ENCODE data around the gene PRIMA1. TPM values are rescaled to one million over a fixed set of nuclear protein-coding genes. Genes with fewer than 3 reads are reported as not detected.

The PRIMA1 gene
- total RNA-seq, 2 experiments from 2014 or later = not detected

DNA sequence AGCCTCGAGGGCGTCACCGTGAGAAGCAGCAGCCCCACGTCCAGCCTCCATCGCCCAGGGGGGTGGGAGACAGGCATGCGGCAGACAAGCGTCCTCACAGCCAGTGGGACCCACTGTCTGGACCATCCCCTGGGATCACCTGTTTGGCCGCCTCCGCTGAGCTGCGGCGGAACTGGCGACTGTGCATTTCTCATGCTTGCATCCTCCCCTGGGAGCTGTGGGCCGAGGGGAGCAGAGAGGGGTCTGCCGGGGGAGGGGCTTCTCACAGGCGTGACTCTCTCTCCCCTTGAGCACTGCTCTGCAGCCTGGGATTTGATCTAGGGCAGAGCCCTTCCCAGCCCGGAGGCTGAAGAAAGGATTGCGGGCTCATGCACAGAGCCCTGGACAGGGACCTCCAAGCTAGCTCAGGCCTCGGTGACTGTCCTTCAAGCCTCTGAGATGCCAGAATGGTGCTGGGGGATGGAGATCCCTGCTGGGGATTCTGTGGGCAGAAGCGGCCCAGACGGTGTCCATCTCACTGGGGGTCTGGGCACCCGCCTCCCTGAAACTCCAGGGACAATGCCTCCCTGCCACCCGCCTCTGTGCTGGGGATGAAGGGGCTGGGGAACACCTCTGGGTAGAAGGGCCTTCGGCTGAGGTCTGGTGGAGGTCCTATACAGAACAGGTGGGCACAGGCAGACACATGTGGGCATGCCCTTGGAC is 61.1 kb downstream of the PRIMA1 start:
- no peaks in the 10 kb centered on the region for H3K36me3 Mint-ChIP-seq

DNA sequence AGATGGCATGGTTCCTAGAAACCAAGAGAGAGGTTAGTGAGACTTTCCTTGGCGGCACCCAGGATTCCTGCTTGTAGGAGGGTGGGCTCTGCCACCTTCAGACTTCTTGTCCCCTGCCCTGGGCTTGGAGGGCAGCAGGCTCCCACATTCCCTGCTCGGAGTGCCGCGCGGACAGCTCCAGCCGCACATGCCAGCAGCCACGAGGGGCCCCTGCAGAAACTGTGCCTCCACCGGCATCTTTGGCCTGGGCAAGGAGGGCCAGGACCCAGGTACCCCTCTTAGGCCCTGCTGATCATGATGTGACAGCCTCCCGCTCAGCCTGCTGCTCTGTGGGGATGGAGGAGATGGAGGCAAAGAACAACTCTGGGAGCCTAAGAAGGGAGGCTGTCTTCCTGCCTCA is 62.3 kb downstream of the PRIMA1 start:
- H3K36me3 Mint-ChIP-seq = no peaks in the 10 kb centered on the region
- ATAC-seq (ENCODE audit: low read depth) (no peak), DNase-seq (no peak)
- H3K27ac Mint-ChIP-seq = no peak overlapping the region
- no peaks in the 10 kb centered on the region for H3K9me3 Mint-ChIP-seq
- H3K4me1 Mint-ChIP-seq = no peaks in the 10 kb centered on the region
- H3K27me3 Mint-ChIP-seq = no peaks in the 10 kb centered on the region
- no peak overlapping the region for H3K4me3 Mint-ChIP-seq
- POLR2A ChIA-PET = no interaction called here

More for the DNA sequence above, 61.1 kb downstream of the PRIMA1 start:
- no peak overlapping the region for H3K27ac Mint-ChIP-seq
- H3K4me3 Mint-ChIP-seq = no peak overlapping the region
- no peaks in the 10 kb centered on the region for H3K27me3 Mint-ChIP-seq
- DNase-seq (no peak), ATAC-seq (ENCODE audit: low read depth) (no peak)
- H3K9me3 Mint-ChIP-seq = no peaks in the 10 kb centered on the region
- no peaks in the 10 kb centered on the region for H3K4me1 Mint-ChIP-seq
- POLR2A ChIA-PET = no interaction called here

DNA sequence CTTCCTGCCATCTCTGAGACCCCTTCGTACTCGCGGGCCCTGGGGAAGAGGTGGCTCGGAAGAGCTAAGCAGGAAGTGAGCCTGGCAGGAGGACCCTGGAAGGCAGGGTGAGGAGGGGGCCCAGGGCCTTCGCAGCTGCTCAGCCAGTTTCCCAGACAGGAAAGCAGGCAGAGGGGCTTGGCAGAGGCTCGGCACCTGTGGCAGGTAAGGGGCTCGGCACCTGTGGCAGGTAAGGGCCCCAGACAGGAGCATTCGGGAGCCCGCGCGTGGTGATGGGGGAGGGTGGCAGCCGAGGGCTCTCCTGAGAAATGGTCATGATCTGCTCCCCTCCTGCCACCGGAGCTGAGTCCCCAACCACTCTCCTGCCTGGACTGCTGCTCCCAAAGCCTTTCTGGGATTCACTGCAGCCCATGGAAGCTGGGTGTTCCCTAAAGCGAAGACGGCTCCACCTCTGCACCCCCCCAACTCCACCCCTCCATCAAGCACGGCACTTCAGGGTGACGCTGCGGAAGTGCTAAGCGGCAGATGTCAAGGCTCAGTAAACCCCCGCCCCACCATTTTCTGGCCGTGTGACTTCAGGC is 63.2 kb downstream of the PRIMA1 start:
- no peak for DNase-seq
- H3K9me3 Mint-ChIP-seq = no peaks in the 10 kb centered on the region
- H3K27me3 Mint-ChIP-seq = no peaks in the 10 kb centered on the region
- H3K36me3 Mint-ChIP-seq = no peaks in the 10 kb centered on the region
- POLR2A ChIA-PET = no interaction called here
- no peak for ATAC-seq (ENCODE audit: low read depth)
- H3K4me1 Mint-ChIP-seq = no peaks in the 10 kb centered on the region
- no peak overlapping the region for H3K27ac Mint-ChIP-seq
- no peak overlapping the region for H3K4me3 Mint-ChIP-seq

DNA sequence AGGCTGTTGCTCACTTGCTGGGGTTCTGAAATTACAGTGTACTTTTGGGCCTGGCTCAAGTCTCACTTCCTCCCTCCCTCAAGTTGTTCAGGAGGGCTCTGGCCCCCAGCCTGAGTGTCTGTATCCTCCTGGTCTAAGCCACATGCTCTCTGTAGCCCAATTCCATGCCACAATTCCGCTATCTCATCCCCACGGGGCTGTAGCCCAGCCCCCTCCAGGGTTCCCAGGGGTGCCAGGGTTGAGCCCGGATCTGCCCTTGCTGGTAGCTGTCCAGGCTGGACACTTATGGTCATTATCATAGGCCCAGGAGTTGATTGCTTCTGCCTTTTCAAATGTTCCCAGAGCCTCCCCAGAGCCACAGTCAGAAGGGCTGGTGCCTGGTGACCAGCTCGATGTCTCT is 65.3 kb downstream of the PRIMA1 start:
- no peak for DNase-seq
- no peak for ATAC-seq (ENCODE audit: low read depth)
- Mint-ChIP-seq H3K36me3 (no peaks in the 10 kb centered on the region), H3K9me3 (no peaks in the 10 kb centered on the region), H3K27ac (no peak overlapping the region), H3K4me1 (no peaks in the 10 kb centered on the region), H3K4me3 (no peak overlapping the region), H3K27me3 (no peaks in the 10 kb centered on the region)
- POLR2A ChIA-PET = no interaction called here

DNA sequence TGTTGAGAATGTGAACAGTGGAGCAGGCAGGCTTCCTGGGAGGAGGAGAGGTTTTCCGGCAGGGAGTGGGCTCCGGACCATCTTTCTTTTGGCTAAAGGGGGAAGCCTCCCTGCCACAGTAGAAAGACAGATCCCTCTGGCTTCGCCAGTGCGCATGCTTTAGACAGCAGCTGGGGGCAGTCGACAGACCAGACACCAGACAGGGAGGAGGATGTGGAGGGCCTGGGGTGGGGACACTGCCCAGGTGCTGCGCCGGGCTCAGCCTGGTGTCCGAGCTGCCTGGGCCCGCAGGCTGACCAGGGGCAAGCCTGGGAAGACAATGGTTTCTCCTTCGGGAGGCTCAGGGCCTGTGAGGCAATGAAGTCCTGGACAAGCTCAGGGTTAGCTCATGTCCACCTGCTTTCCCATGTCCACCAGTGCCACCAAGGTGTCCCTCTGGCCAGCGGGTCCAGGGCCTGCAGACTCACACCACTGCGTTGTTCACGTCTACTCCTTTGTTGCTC is 67.3 kb downstream of the PRIMA1 start:
- POLR2A ChIA-PET = no interaction called here
- ATAC-seq (ENCODE audit: low read depth) = no peak
- no peak overlapping the region for H3K27ac Mint-ChIP-seq
- no peaks in the 10 kb centered on the region for H3K36me3 Mint-ChIP-seq
- DNase-seq = no peak
- H3K9me3 Mint-ChIP-seq = no peaks in the 10 kb centered on the region
- H3K4me1 Mint-ChIP-seq = no peaks in the 10 kb centered on the region
- H3K27me3 Mint-ChIP-seq = no peaks in the 10 kb centered on the region
- H3K4me3 Mint-ChIP-seq = no peak overlapping the region

DNA sequence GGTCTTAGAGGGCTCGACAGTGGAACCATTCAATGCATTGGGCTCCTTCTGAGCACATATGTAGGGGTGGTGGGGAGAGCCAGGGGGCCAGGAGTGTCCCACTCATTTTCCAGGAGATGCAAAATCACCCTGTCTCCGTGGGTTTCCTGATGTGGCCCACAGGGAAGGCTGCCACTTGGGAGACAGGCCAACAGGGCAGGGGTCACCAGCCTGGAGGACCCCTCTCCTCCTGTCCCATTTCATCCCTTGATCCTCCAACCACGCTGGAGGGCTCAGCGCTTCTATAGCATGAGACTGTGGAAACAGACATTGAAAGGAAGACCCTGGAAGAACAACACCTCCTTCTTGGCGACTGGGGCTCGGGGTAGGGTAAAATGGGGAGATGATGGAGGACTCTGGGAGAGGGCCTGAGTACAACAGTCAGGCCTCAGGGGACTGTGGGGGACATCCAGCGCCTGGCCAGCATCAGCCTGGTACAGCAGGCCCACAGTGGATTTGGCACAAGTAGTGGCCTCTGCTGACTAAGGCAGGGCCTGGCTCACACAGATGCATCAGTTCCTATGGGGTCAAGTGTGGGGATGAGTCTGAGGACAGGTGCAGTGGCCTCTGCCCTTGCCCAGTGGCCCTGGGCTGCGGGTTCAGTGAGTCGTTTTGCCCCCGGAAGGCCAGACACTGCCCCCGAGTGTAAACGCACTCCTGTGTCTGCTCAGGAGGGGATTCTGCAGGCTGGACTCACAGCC is 68.0 kb downstream of the PRIMA1 start:
- Mint-ChIP-seq H3K36me3 (no peaks in the 10 kb centered on the region), H3K27ac (no peak overlapping the region), H3K9me3 (no peaks in the 10 kb centered on the region), H3K27me3 (peaks cover 1% of the 10 kb centered on the region), H3K4me3 (no peak overlapping the region), H3K4me1 (no peaks in the 10 kb centered on the region)
- DNase-seq = no peak
- no peak for ATAC-seq (ENCODE audit: low read depth)
- POLR2A ChIA-PET = no interaction called here

DNA sequence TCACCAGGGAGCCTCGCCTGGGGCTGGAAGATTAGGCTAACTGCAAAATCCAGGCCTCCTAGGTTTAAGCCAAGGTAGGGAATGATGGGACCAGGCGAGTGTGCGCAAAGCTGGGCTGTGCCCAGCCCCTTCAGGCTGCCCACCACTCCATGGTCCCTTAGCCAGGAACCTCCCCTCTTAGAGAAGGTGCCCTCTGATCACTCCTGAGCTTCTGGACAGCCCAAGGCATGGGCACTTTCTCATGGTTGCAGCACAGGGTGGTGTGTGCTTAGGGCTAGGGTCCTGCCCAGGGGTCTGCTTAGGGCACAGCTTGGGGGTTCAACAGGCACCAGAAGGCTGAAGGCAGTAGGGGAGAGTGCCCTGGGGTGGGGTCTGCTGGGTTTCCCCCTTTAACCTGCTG is 69.0 kb downstream of the PRIMA1 start:
- Mint-ChIP-seq H3K27ac (no peak overlapping the region), H3K4me3 (no peak overlapping the region), H3K27me3 (peaks cover 1% of the 10 kb centered on the region), H3K4me1 (no peaks in the 10 kb centered on the region), H3K9me3 (no peaks in the 10 kb centered on the region), H3K36me3 (no peaks in the 10 kb centered on the region)
- POLR2A ChIA-PET = no interaction called here
- ATAC-seq (ENCODE audit: low read depth) = no peak
- no peak for DNase-seq

DNA sequence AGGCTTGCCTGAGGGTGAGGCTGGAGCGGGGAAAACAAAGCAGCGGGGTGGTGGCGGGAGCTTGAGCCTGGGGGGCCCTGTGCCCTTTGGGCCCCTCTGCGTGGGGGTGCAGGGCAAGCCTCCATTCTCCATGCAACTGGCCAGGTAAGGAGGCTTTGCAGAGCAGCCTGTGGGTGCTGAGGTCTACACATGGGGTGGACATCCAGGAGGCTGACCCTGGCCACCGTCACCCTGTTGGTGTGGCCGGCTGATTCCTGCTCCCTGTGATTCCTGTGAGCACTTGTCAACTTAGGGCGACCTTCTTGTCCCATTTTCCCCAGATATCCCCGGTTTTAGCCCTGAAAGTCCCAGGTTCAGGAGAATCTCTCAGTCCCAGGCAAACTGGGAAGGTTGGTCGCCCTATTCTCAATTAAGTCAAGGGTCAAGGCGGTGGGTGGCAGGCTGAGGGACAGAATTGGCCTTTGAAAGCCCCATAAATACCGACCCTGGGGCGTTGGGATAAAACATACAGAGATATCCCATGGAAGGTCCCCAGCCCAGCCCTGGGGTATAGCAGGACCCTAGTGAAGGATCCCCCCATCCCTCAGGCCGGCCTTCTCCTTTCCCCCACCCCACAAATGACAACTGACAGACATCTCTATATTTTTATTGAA is 70.5 kb downstream of the PRIMA1 start:
- Mint-ChIP-seq H3K9me3 (no peaks in the 10 kb centered on the region), H3K27ac (no peak overlapping the region), H3K36me3 (no peaks in the 10 kb centered on the region), H3K4me1 (no peaks in the 10 kb centered on the region), H3K4me3 (no peak overlapping the region), H3K27me3 (peaks cover 1% of the 10 kb centered on the region)
- POLR2A ChIA-PET = no interaction called here
- ATAC-seq (ENCODE audit: low read depth) = no peak
- no peak for DNase-seq

DNA sequence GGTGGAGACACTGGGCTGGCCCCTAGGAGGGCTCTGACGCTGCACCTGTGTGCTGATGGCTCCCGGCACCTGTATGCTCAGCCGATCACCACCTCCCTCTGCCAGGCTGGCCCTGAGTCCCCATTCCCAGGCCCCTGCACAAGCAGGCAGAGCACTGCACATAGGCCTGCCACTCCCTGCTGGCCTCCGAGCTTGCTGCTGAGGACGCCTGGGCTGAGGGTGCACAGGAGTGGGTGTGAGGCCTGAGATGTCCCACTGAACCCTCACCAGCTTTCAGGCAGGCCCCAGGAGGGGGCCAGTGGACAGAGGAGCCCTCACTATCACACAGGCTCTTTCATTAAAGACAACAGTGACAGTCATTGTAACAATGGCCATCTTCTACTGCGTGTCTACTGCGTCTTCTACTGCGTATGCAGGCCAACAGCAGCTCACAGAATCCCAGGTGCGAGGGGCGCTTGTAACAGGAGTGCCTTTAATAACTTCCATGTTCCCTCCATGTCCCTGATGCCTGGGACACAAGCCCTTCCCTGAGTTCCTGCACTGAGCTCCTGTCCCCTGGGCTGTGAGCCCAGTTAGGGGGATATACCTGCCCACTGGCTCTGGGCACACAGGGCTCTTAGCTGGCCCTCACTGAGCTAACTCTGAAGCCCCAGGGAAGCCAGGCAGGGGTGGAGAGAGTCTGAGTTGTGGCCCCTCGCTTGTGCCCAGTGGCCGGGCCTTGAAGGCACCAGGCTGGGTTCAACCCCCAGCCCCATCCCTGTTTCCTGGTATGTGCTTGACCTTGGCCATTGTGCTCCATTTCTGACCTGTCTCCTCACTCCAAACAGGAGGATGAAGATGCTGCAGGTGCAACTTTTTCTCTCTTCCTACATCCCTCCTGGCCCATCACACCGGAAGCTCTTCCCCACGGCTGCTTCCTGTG is 71.3 kb downstream of the PRIMA1 start:
- no peak for ATAC-seq (ENCODE audit: low read depth)
- Mint-ChIP-seq H3K9me3 (no peaks in the 10 kb centered on the region), H3K4me3 (no peak overlapping the region), H3K36me3 (no peaks in the 10 kb centered on the region), H3K27ac (no peak overlapping the region), H3K27me3 (peaks cover 1% of the 10 kb centered on the region), H3K4me1 (no peaks in the 10 kb centered on the region)
- POLR2A ChIA-PET = no interaction called here
- no peak for DNase-seq

DNA sequence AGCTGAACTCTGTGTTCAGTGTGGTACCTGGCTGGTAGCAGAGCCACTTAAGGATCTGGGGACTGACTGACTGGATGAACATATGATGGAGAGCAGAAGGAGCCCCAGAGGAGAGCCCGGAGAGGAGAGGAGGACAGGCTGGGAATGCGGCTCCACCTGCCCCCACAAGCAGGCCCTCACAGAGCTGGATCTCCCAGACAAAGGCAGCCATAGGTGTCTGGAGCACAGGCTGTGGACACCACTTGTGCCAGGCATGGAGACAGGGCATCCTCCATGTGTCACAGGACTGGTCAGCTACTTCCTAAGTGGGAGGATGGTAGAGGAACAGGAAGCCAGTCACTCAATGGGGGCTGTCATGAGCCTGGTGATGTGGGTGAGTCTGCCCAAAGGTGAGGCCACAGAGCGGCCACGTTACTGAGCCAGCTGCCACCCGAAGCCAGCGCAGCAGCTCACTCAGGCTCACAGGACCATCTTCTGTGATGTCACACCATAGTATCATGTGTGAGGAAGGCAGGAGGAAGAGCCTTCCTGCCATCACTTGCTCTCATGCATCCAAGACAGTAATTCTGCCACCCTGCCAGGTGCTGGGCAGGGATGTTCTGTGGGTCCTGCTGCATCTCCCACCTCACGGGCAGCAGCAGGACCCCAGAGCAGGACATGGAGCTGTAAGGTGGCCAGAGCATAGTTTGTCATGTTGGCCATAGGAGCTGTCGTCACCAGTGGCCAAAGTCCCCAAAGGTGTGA is 72.1 kb downstream of the PRIMA1 start:
- ATAC-seq (ENCODE audit: low read depth) (no peak), DNase-seq (no peak)
- H3K36me3 Mint-ChIP-seq = no peaks in the 10 kb centered on the region
- H3K4me3 Mint-ChIP-seq = no peak overlapping the region
- POLR2A ChIA-PET = no interaction called here
- H3K9me3 Mint-ChIP-seq = no peaks in the 10 kb centered on the region
- no peaks in the 10 kb centered on the region for H3K4me1 Mint-ChIP-seq
- peaks cover 1% of the 10 kb centered on the region for H3K27me3 Mint-ChIP-seq
- no peak overlapping the region for H3K27ac Mint-ChIP-seq

DNA sequence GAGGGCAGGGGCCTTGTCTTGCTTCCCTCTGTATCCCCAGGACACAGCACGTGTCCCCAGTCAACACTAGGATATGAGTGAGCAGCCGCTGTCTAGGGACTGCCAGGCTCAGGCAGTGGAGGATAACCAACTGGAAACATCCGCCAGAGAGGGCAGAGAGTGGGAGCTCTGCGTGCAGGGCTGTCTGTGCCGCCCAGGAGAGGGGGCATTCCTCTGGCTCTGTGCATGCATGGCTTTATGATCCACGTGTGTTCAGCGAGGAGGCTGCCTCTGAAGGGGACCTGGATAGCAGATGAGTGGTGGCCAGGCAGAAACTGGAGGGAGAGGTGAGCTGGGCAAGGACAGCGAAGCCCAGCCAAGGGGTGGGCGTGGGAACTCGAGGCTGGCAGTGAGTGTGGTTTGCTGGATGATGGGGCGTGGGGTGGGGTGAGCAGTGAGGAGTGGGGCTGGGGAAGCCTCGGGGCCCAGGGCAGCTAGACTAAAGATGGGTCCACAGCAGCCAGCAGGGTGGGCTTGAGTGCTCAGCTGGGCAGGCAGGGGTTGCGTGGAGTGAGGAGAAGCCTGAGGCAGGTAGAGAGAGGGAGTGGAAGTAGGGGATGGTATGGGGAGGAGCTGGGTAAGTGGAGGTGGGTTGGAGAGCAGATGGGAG is 72.9 kb downstream of the PRIMA1 start:
- POLR2A ChIA-PET = no interaction called here
- Mint-ChIP-seq H3K27me3 (peaks cover 1% of the 10 kb centered on the region), H3K4me3 (no peak overlapping the region), H3K9me3 (no peaks in the 10 kb centered on the region), H3K27ac (no peak overlapping the region), H3K4me1 (no peaks in the 10 kb centered on the region), H3K36me3 (no peaks in the 10 kb centered on the region)
- DNase-seq = no peak
- no peak for ATAC-seq (ENCODE audit: low read depth)

DNA sequence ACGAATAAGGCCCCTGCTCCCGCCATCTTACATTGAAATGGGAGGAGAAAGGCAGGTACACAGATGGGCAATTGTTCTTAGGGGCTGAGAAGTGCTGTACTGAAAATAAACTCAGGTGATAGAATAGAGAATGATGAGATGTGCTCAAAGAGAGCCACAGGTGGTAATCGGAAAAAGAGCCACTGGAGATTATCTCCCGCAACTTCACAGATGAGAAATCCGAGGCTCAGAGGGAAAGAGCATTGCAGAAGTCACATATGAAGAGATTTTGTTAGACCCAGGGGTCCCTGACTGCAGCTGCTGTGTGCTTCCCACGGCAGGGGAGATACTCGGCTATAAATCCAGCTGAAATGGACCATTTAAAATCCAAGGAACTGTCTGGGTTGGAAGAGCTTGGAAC is 73.7 kb downstream of the PRIMA1 start:
- Mint-ChIP-seq H3K4me1 (no peaks in the 10 kb centered on the region), H3K4me3 (no peak overlapping the region), H3K9me3 (no peaks in the 10 kb centered on the region), H3K27ac (no peak overlapping the region), H3K36me3 (no peaks in the 10 kb centered on the region), H3K27me3 (peaks cover 1% of the 10 kb centered on the region)
- ATAC-seq (ENCODE audit: low read depth) = no peak
- POLR2A ChIA-PET = no interaction called here
- DNase-seq = no peak

All from activated naive CD8-positive, alpha-beta T cell treated with anti-CD3 and anti-CD28 coated beads, Interleukin-2, amount 10 ng/mL, durations not matched to agents 7 days and 5 days (primary cell).